ENCODE data around the gene NAP1L4. TPM values are rescaled to one million over a fixed set of nuclear protein-coding genes. Genes with fewer than 3 reads are reported as not detected.

NAP1L4 gene
- total RNA-seq, 2 donors from 2014 or later: 45.9 to 57.7 TPM

DNA sequence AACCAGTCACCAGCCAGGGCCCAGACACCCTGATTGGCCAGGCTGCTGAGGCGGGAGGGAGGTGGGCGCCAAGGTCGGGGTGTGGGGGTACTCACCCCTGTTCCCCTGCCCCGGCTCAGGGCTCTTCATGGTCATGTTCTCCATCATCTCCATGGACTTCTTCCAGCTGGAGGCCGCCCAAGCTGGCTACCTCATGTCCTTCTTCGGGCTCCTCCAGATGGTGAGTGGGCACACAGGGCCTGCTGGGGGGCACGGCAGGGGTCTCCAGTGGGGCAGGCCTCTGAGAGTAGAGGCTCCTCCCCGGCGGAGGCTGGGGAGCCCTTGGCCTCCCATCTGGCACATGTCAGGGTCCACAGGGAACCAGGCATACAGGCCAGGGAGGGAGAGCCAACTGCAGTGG, 72.9 kb downstream of the NAP1L4 start:
- no peak overlapping the region for H3K27ac ChIP-seq
- no peak overlapping the region for H3K4me3 ChIP-seq
- TF ChIP-seq, protein P1, sequence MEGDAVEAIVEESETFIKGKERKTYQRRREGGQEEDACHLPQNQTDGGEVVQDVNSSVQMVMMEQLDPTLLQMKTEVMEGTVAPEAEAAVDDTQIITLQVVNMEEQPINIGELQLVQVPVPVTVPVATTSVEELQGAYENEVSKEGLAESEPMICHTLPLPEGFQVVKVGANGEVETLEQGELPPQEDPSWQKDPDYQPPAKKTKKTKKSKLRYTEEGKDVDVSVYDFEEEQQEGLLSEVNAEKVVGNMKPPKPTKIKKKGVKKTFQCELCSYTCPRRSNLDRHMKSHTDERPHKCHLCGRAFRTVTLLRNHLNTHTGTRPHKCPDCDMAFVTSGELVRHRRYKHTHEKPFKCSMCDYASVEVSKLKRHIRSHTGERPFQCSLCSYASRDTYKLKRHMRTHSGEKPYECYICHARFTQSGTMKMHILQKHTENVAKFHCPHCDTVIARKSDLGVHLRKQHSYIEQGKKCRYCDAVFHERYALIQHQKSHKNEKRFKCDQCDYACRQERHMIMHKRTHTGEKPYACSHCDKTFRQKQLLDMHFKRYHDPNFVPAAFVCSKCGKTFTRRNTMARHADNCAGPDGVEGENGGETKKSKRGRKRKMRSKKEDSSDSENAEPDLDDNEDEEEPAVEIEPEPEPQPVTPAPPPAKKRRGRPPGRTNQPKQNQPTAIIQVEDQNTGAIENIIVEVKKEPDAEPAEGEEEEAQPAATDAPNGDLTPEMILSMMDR (IDR thresholded peaks at IDR 0.05): no peak
- no peak for TF ChIP-seq POLR2A (IDR thresholded peaks at IDR 0.05)
- WGBS, 2 donors: 70 to 84% methylated on average over 2 to 9 of the region's 9 CpGs
- H3K27me3 ChIP-seq: no peaks in the 10 kb centered on the region
- DNase-seq: no peak
- intact Hi-C loops (cut with DNase I): no loop called here
- no peak for ATAC-seq
- no peaks in the 10 kb centered on the region for H3K9me3 ChIP-seq
- no peaks in the 10 kb centered on the region for H3K4me1 ChIP-seq
- no peaks in the 10 kb centered on the region for H3K36me3 ChIP-seq (replicated peaks in 1 of 2; ENCODE audit: insufficient read depth in 1 of 2, low read depth in 2 of 2)

DNA sequence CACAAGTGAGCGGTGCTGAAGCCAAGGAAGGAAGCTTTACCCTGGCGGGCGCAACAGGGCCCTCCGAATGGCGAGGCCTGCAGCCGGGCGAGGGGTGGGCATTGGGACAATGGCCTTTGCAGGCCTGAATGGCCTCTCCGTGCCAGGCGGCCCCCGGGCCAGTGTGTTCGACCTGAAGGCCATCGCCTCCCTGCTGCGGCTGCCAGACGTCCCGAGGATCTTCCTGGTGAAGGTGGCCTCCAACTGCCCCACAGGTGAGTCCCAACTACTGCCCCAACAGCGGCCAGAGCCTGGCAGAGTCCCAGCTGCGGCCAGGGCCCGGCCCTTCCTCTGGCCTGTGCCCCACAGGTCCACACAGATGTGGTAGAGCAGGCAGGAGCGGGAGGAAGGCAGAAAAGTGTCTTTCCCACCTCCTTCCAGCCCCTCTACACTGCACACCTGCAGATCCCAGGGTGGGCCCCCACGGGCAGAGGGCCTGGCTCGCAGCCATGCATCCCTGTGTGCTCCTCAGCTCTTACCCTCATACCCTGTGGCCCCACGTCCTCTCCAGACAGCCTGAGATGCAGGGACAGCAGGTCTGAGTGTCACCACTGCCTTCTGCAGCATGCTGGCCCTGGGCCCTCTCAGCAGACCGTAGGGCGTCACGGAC, 74.2 kb downstream of the NAP1L4 start:
- Histone ChIP-seq H3K4me3 (no peak overlapping the region), H3K36me3 (replicated peaks in 1 of 2; ENCODE audit: insufficient read depth in 1 of 2, low read depth in 2 of 2) (no peaks in the 10 kb centered on the region), H3K27me3 (no peaks in the 10 kb centered on the region), H3K9me3 (no peaks in the 10 kb centered on the region), H3K4me1 (peaks cover 8% of the 10 kb centered on the region), H3K27ac (no peak overlapping the region)
- 54 to 84% methylated on average over 2 to 25 of the region's 25 CpGs for WGBS, 2 donors
- DNase-seq (no peak), ATAC-seq (no peak)
- TF ChIP-seq, protein P1 (IDR thresholded peaks at IDR 0.05): no peak
- no peak for TF ChIP-seq POLR2A (IDR thresholded peaks at IDR 0.05)
- intact Hi-C loops (cut with DNase I): no loop called here

DNA sequence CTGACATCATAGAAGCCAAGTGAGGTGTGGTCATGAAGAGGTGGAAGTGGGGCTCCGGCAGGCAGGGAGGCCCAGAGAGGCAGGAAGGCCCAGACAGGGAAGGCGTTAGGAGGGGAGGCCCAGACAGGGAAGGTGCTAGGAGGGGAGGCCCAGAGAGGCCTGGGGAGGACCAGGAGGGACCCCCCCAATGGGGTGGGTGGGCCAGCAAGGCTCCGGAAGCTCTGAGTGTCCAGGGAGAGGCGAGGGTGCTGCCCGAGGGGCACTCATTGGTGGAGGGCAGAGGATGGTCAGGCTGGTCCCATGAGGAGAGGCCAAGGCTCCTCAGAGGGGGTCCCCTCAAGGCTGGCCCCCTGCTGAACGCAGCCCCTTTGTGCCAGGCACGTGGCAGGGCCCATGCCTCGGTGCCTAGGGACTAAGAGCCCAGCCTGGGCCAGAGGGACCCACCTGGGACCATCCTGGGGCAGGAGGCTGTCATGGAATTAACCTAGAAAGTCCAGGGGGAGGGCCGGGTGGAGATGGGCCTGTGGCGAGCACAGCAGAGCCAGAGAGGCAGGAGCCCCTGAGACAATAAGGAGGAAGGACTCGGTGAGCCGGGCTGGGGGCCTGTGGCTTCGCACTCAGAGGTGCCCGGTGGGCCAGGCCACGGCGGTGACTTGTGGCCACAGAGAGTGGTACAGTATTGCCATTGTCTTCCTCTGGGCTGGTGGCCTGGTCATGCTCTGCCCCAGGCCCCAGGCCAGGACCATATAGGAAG, 75.1 kb downstream of the NAP1L4 start:
- H3K27me3 ChIP-seq: no peaks in the 10 kb centered on the region
- no peak for ATAC-seq
- no peak for DNase-seq
- no peaks in the 10 kb centered on the region for H3K36me3 ChIP-seq (replicated peaks in 1 of 2; ENCODE audit: insufficient read depth in 1 of 2, low read depth in 2 of 2)
- 91 to 92% methylated on average over 13 to 16 of the region's 16 CpGs for WGBS, 2 donors
- no peak overlapping the region for H3K27ac ChIP-seq
- intact Hi-C loops (cut with DNase I): no loop called here
- H3K4me1 ChIP-seq: peaks cover 17% of the 10 kb centered on the region
- TF ChIP-seq POLR2A (IDR thresholded peaks at IDR 0.05): no peak
- TF ChIP-seq, protein P1 (IDR thresholded peaks at IDR 0.05): no peak
- no peaks in the 10 kb centered on the region for H3K9me3 ChIP-seq
- H3K4me3 ChIP-seq: no peak overlapping the region

DNA sequence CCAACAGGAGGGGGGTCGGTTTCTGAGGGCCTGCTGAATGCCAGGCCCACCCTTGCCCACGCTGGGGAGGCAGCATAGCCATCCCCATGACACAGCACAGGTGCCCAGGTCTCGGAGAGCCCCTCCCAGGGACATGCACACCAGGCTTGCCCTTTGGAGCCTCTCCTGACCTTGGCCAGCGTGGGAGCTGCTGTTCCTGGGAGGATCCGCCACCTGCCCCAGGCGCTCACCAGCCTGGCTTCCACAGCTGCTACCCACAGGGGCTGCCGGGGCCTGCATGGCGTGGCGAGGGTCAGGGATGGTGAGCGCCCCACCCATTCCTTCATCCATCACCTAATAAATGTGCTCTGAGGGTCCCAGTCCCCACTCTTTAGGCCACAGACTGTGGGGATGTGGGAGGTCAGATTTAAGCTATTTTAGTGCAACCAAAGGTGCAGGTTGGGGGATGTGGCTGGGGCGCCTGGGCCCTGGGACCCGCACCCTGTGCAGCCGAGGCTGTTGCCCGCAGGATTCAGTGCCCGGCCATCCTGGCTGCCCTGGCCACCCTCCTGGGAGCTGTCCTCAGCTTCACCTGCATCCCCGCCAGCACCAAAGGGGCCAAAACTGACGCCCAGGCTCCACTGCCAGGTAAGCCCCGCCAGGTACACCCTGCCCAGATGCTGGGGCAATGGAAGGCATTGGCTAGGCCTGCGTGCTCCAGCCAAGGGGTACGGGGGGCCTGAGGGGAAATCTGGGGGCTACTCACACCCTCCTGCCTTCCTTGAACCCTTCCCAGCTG, 75.8 kb downstream of the NAP1L4 start:
- Histone ChIP-seq H3K27me3 (no peaks in the 10 kb centered on the region), H3K9me3 (no peaks in the 10 kb centered on the region), H3K4me1 (peaks cover 24% of the 10 kb centered on the region), H3K27ac (no peak overlapping the region), H3K4me3 (no peak overlapping the region), H3K36me3 (replicated peaks in 1 of 2; ENCODE audit: insufficient read depth in 1 of 2, low read depth in 2 of 2) (no peaks in the 10 kb centered on the region)
- ATAC-seq: no peak
- no peak for DNase-seq
- 81 to 90% methylated on average over 4 to 20 of the region's 20 CpGs for WGBS, 2 donors
- intact Hi-C loops (cut with DNase I): no loop called here
- TF ChIP-seq, protein P1 (IDR thresholded peaks at IDR 0.05): no peak
- no peak for TF ChIP-seq POLR2A (IDR thresholded peaks at IDR 0.05)
